Stomach smooth muscle (tissue), 2 donors: ENCODE data around the gene NPPC.

Experiments
- H3K27ac ChIP-seq: one replicate; pipeline ENCODE4 v1.7.0; 2013; ENCODE audit warnings: mild to moderate bottlenecking, low read length, inconsistent platforms
- H3K27me3 ChIP-seq, 2 donors: one replicate each; pipeline ENCODE4 v1.7.0; 2013; ENCODE audit warnings: low read length in 2 of 2; ENCODE audit not compliant: insufficient read depth in 2 of 2, control insufficient read depth in 1 of 2
- H3K36me3 ChIP-seq, 2 donors: one replicate each; pipeline ENCODE4 v1.7.0; 2013; ENCODE audit warnings: low read length in 2 of 2; ENCODE audit not compliant: control insufficient read depth in 2 of 2, insufficient read depth in 2 of 2
- H3K4me1 ChIP-seq: one replicate; pipeline ENCODE4 v1.7.0; 2013; ENCODE audit warnings: low read length; ENCODE audit not compliant: control insufficient read depth, insufficient read depth
- H3K4me3 ChIP-seq, 2 donors: one replicate each; pipeline ENCODE4 v1.7.0; 2013; ENCODE audit warnings: low read length in 2 of 2
- H3K9ac ChIP-seq, 2 donors: one replicate each; pipeline ENCODE4 v1.7.0; 2013; ENCODE audit warnings: low read length in 2 of 2, mild to moderate bottlenecking in 1 of 2
- H3K9me3 ChIP-seq, 2 donors: one replicate each; pipeline ENCODE4 v1.7.0; 2013; ENCODE audit warnings: low read length in 2 of 2; ENCODE audit not compliant: control insufficient read depth in 2 of 2
- donor health status: healthy.
- donor health status: Pancreatic carcinoma.

NPPC gene

DNA sequence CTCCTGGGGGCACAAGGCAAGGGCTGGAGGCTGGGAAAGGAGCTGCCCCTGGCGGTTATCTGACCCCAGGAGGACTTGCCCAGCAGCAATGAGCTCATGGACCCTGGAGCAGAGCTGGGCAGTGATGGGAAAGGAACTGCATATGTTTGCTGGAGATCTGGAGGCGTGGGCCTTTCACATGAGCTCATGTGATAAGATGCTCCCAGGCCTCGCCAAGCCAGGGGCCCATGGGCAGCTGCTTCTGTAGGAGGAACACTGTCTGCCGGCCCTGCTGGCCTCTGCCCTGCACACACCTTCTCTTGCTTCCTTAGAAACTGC lies 9.0 kb upstream of the NPPC start:
- no peaks in the 10 kb centered on the region for H3K36me3 ChIP-seq
- H3K27ac ChIP-seq = no peak overlapping the region
- H3K4me1 ChIP-seq = peaks cover 5% of the 10 kb centered on the region
- peaks cover 0 to 5% of the 10 kb centered on the region in 2 donors for H3K27me3 ChIP-seq
- no peak overlapping the region for H3K4me3 ChIP-seq
- H3K9me3 ChIP-seq = no peaks in the 10 kb centered on the region
- no peak overlapping the region for H3K9ac ChIP-seq

DNA sequence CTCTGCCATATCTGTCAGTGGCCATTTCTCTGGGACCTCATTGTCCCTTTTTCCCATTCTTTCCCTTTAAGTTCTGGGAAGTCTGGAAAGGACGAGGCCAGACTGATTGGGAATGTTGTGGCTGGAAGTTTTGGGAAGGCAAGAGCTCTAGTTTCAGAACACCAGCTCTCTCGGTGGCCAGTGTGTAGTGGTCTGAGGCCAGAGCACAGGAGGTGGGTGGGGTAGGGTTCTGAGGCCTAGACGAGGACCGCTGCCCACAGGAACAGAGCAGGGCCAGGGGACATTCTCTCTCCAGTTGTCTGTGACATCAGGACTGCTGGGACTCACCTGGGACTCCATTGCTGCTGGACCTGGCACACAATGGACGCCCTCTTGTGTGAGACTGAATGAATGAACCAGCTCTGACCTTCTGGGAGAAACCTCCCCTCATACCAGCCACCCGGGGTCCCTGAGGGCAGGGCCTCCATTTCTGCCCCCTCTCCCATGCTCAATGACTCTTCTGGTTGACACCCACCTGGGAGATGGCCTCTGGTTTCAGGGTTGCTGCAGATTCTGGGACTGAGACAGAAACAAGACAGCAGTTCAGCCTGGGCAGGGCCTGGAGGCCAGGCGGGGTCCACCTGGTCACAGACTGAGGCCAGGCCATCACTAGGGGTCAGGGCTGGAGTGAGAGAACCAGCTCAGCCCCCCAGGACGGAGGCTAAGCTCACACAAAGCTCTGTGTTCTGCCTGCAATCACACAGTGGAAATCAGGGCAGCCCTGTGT lies 8.4 kb upstream of the NPPC start:
- H3K9me3 ChIP-seq = no peaks in the 10 kb centered on the region
- peaks cover 11% of the 10 kb centered on the region for H3K4me1 ChIP-seq
- H3K27me3 ChIP-seq = peaks cover 0 to 5% of the 10 kb centered on the region in 2 donors
- no peak overlapping the region for H3K27ac ChIP-seq
- H3K36me3 ChIP-seq = no peaks in the 10 kb centered on the region
- no peak overlapping the region for H3K9ac ChIP-seq
- H3K4me3 ChIP-seq = no peak overlapping the region

GRCh38 chr2:231933916-231934401 lies 7.8 kb upstream of the NPPC start:
- no peak overlapping the region for H3K27ac ChIP-seq
- no peak overlapping the region for H3K4me3 ChIP-seq
- H3K4me1 ChIP-seq = peaks cover 18% of the 10 kb centered on the region

GRCh38 chr2:231932985-231933915 lies 7.1 kb upstream of the NPPC start:
- Histone ChIP-seq H3K9me3 (no peaks in the 10 kb centered on the region), H3K9ac (no peak overlapping the region), H3K4me3 (no peak overlapping the region), H3K27me3 (peaks cover 5 to 11% of the 10 kb centered on the region in 2 donors), H3K4me1 (peaks cover 18% of the 10 kb centered on the region), H3K36me3 (no peaks in the 10 kb centered on the region), H3K27ac (no peak overlapping the region)

More at GRCh38 chr2:231933916-231934401, 7.8 kb upstream of the NPPC start:
- H3K9me3 ChIP-seq = no peaks in the 10 kb centered on the region
- H3K27me3 ChIP-seq = peaks cover 4 to 7% of the 10 kb centered on the region in 2 donors
- no peaks in the 10 kb centered on the region for H3K36me3 ChIP-seq
- no peak overlapping the region for H3K9ac ChIP-seq

DNA sequence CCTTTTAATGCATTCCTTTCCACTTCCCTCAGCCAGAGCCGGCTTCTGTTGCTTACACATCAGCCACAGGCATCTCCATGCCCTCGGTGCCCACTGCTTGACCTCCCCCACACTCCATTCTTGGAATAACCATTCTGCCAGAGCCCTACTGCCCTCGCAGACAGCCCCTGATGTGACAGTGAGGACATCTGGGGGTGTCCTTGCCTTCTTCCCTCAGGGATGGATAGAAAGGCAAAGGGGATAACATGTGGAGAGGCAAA lies 6.4 kb upstream of the NPPC start:
- Histone ChIP-seq H3K27me3 (peaks cover 8 to 17% of the 10 kb centered on the region in 2 donors), H3K4me3 (no peak overlapping the region), H3K27ac (no peak overlapping the region), H3K9me3 (no peaks in the 10 kb centered on the region), H3K9ac (no peak overlapping the region), H3K4me1 (peaks cover 18% of the 10 kb centered on the region), H3K36me3 (no peaks in the 10 kb centered on the region)

DNA sequence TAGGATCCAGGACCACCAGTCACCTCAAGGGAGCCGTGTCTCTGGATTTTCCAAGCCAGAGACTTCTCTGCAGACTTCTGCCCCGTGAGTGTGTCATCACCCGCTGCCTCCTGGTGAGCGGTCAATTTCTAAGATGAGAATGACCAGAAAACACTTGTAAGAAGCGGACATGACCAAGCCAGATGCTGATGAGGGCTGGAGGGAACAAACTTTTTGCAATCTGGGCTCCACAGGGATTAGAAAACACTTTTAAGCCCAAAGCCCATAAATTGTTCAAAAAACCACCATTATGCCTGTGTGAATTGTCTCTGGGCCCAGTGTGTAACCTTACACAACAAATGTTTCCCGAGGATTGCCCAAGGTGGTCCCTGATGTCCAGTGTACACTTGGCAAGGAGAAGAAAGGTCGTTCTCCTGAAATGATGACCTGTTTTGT lies 5.3 kb upstream of the NPPC start:
- Histone ChIP-seq H3K4me3 (no peak overlapping the region), H3K9ac (no peak overlapping the region), H3K36me3 (no peaks in the 10 kb centered on the region), H3K27me3 (peaks cover 19 to 25% of the 10 kb centered on the region in 2 donors), H3K4me1 (peaks cover 24% of the 10 kb centered on the region), H3K9me3 (no peaks in the 10 kb centered on the region), H3K27ac (peak overlapping the region; percentile 24)

GRCh38 chr2:231930593-231931281 lies 4.5 kb upstream of the NPPC start:
- peaks cover 32% of the 10 kb centered on the region for H3K4me1 ChIP-seq
- no peak overlapping the region for H3K9ac ChIP-seq
- H3K4me3 ChIP-seq = no peak overlapping the region
- peaks cover 27 to 29% of the 10 kb centered on the region in 2 donors for H3K27me3 ChIP-seq
- no peaks in the 10 kb centered on the region for H3K36me3 ChIP-seq
- peak overlapping the region; percentile 24 for H3K27ac ChIP-seq
- H3K9me3 ChIP-seq = no peaks in the 10 kb centered on the region

GRCh38 chr2:231929961-231930592 lies 3.9 kb upstream of the NPPC start:
- Histone ChIP-seq H3K27ac (no peak overlapping the region), H3K36me3 (no peaks in the 10 kb centered on the region), H3K4me1 (peaks cover 39% of the 10 kb centered on the region), H3K9ac (no peak overlapping the region), H3K4me3 (no peak overlapping the region), H3K9me3 (no peaks in the 10 kb centered on the region), H3K27me3 (peaks cover 32 to 34% of the 10 kb centered on the region in 2 donors)

GRCh38 chr2:231928901-231929725 lies 2.9 kb upstream of the NPPC start:
- H3K4me1 ChIP-seq = peaks cover 43% of the 10 kb centered on the region

More at GRCh38 chr2:231928901-231929725, 2.9 kb upstream of the NPPC start:
- Histone ChIP-seq H3K9me3 (no peaks in the 10 kb centered on the region), H3K36me3 (no peaks in the 10 kb centered on the region), H3K27ac (no peak overlapping the region), H3K27me3 (peaks cover 40 to 43% of the 10 kb centered on the region in 2 donors), H3K4me3 (no peak overlapping the region), H3K9ac (no peak overlapping the region)
